Measurements from ENCODE around the gene KIAA0232. TPM values are rescaled to one million over a fixed set of nuclear protein-coding genes. Genes with fewer than 3 reads are reported as not detected.

Gene KIAA0232
- total and polyA plus RNA-seq, 9 of the 15 experiments (the other 6 are each of a cell fraction or from before 2014, with no cell fraction given), result 3.5 to 17.4 (median 13.0) TPM

DNA sequence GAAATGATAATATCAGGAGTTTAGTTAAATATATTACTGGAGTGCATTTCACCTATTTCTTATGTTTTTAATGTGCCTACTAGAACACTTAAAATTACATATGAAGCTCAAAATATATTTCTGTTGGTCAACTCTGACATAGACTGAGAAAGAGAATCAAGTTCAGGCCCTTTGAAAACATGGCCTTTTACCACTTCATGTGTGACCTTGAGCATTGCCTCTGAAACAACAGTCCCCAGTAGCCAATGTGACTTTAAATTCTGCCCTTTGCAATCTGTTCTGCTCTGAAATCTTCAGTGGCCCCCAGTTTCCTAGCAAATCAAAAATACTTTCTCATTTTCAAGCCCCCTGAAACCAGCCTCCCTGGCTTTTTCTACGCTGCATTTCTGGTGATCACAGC, 77.0 kb downstream of the KIAA0232 start:
- FAIRE-seq (no peak), ATAC-seq (no peak), DNase-seq (ENCODE audit: extremely low read depth in 1 of 4, low spot score in 3 of 4) (no peak)
- WGBS (ENCODE audit: insufficient coverage, low coverage, missing lambda C conversion rate), result 100% methylated on average over 1 of the region's 1 CpG
- 0 out of 2 replicates have a peak, but pooled peaks cover 6% of the 10 kb centered on the region for H4K20me1 ChIP-seq (replicated peaks; ENCODE audit: control insufficient read depth, insufficient read depth, low read length)
- H3K4me1 ChIP-seq (replicated peaks in 1 of 2; ENCODE audit: control insufficient read depth in 2 of 2, insufficient read depth in 2 of 2, low read length in 2 of 2), result peaks cover 0 to 13% of the 10 kb centered on the region in 2 experiments; a peak in 3 of 5 replicates
- no peak overlapping the region for H3K9ac ChIP-seq (ENCODE audit: insufficient read depth in 1 of 2, low read depth in 2 of 2, low read length in 2 of 2)
- peaks cover 77% of the 10 kb centered on the region for H3K36me3 ChIP-seq (ENCODE audit: control insufficient read depth, insufficient read depth, low read length)
- peaks cover 30% of the 10 kb centered on the region for H3K79me2 ChIP-seq (ENCODE audit: control insufficient read depth, insufficient read depth, low read length)
- ChIA-PET CTCF (ENCODE audit: low intra/inter-chr PET ratio) (no interaction called here), POLR2A (interaction anchor here (0.6 to 2.0 kb wide), 3 partner anchors 12 to 206 kb away, joined by 3 to 6 read pairs (median 3); no protein-coding TSS in a partner anchor)
- no TSS peak for BruUV-seq (replicated peaks)
- H2AFZ ChIP-seq (ENCODE audit: low read depth, low read length), result no peak overlapping the region
- no peaks in the 10 kb centered on the region; a peak in 1 of 5 replicates for H3K27me3 ChIP-seq (ENCODE audit: control insufficient read depth in 2 of 2, insufficient read depth in 2 of 2, low read length in 2 of 2)
- in situ Hi-C loops (cut with MboI) (no loop called here), intact Hi-C loops (cut with micrococcal nuclease) (loop anchor here (5.0 kb wide), 1 partner anchor 77 kb away; the partner anchor contains the start of gene KIAA0232)
- H3K9me1 ChIP-seq (ENCODE audit: control insufficient read depth, insufficient read depth, low read length), result no peaks in the 10 kb centered on the region
- no peak overlapping the region for H3K27ac ChIP-seq (ENCODE audit: extremely low read depth, low read depth, low read length)
- H3K4me3 ChIP-seq, result no peak overlapping the region
- H3K9me3 ChIP-seq (replicated peaks; ENCODE audit: control insufficient read depth, insufficient read depth, low read depth, low read length), result no peaks in the 10 kb centered on the region
- no peak overlapping the region for H3K4me2 ChIP-seq (ENCODE audit: insufficient read depth, low read length)
- TF ChIP-seq PRMT5 (CRISPR knock-in tag; IDR thresholded peaks at IDR 0.05) (no peak), ZNF124 (CRISPR knock-in tag; IDR thresholded peaks at IDR 0.05) (no peak), ZNF140 (CRISPR knock-in tag; IDR thresholded peaks at IDR 0.05) (no peak), DNMT1 (IDR thresholded peaks at IDR 0.05) (no peak), ETV5 (CRISPR knock-in tag; IDR thresholded peaks at IDR 0.05; ENCODE audit: low read depth) (no peak), CSDE1 (IDR thresholded peaks at IDR 0.05) (no peak), ZNF830 (CRISPR knock-in tag; IDR thresholded peaks at IDR 0.05) (no peak), HNRNPH1 (optimal IDR thresholded peaks at IDR 0.05; ENCODE audit: low read depth, low read length) (no peak), NR3C1 (CRISPR knock-in tag; IDR thresholded peaks at IDR 0.05) (no peak), CREM (IDR thresholded peaks at IDR 0.05; ENCODE audit: low read depth) (no peak)
- TF ChIP-seq, protein P1, sequence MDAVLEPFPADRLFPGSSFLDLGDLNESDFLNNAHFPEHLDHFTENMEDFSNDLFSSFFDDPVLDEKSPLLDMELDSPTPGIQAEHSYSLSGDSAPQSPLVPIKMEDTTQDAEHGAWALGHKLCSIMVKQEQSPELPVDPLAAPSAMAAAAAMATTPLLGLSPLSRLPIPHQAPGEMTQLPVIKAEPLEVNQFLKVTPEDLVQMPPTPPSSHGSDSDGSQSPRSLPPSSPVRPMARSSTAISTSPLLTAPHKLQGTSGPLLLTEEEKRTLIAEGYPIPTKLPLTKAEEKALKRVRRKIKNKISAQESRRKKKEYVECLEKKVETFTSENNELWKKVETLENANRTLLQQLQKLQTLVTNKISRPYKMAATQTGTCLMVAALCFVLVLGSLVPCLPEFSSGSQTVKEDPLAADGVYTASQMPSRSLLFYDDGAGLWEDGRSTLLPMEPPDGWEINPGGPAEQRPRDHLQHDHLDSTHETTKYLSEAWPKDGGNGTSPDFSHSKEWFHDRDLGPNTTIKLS (IDR thresholded peaks at IDR 0.05; ENCODE audit: borderline replicate concordance, low read depth), result no peak
- TF ChIP-seq, protein P2, sequence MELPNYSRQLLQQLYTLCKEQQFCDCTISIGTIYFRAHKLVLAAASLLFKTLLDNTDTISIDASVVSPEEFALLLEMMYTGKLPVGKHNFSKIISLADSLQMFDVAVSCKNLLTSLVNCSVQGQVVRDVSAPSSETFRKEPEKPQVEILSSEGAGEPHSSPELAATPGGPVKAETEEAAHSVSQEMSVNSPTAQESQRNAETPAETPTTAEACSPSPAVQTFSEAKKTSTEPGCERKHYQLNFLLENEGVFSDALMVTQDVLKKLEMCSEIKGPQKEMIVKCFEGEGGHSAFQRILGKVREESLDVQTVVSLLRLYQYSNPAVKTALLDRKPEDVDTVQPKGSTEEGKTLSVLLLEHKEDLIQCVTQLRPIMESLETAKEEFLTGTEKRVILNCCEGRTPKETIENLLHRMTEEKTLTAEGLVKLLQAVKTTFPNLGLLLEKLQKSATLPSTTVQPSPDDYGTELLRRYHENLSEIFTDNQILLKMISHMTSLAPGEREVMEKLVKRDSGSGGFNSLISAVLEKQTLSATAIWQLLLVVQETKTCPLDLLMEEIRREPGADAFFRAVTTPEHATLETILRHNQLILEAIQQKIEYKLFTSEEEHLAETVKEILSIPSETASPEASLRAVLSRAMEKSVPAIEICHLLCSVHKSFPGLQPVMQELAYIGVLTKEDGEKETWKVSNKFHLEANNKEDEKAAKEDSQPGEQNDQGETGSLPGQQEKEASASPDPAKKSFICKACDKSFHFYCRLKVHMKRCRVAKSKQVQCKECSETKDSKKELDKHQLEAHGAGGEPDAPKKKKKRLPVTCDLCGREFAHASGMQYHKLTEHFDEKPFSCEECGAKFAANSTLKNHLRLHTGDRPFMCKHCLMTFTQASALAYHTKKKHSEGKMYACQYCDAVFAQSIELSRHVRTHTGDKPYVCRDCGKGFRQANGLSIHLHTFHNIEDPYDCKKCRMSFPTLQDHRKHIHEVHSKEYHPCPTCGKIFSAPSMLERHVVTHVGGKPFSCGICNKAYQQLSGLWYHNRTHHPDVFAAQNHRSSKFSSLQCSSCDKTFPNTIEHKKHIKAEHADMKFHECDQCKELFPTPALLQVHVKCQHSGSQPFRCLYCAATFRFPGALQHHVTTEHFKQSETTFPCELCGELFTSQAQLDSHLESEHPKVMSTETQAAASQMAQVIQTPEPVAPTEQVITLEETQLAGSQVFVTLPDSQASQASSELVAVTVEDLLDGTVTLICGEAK (IDR thresholded peaks at IDR 0.05), result no peak
- TF ChIP-seq, protein P2 (CRISPR knock-in tag; IDR thresholded peaks at IDR 0.05), result no peak

Data from K562 (cell line).